SIG-M5 (cell line): ENCODE results near the gene NFX1.
"Not testable (repeated sequence)": the region's sequence is repeated elsewhere in the genome, so short reads cannot be mapped to it uniquely, and the experiment has no call there.

Source experiments
- DNase-seq: peaks from one replicate; lab custom pipeline; 2025; lab: John Stamatoyannopoulos, UW

The NFX1 gene

GRCh38 chr9:33310748-33311147 is 20.4 kb downstream of the NFX1 start:
- no peak for DNase-seq

DNA sequence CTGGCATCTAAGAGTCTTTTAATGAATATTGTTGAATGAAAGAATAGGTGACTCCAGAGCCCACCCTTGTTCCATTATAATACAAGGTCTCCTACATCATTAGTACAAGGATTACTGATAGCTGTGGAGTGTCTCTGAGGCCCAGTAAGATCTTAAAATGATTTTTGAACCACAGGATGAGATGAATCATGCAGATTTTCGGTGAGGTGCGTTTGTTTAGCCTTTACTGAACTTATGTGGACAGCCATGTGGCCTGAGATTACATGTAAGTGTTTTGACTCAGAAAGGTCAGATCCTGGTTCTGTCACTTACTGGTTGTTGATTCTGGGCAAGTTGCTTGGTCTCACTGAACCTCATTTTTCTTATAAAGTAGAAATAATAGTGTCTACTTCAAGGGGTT is 21.6 kb downstream of the NFX1 start:
- DNase-seq, result no peak

GRCh38 chr9:33315371-33315770 is 25.1 kb downstream of the NFX1 start:
- no peak for DNase-seq

GRCh38 chr9:33317136-33317535 is 26.8 kb downstream of the NFX1 start:
- DNase-seq, result not testable (repeated sequence)

- no peak for DNase-seq
Measured at GRCh38 chr9:33318225-33318624, 27.9 kb downstream of the NFX1 start.

GRCh38 chr9:33318781-33319180 is 28.5 kb downstream of the NFX1 start:
- DNase-seq, result no peak

GRCh38 chr9:33320230-33320567 is 29.9 kb downstream of the NFX1 start:
- DNase-seq, result no peak

- no peak for DNase-seq
Measured at GRCh38 chr9:33320568-33321261, 30.4 kb downstream of the NFX1 start.

DNA sequence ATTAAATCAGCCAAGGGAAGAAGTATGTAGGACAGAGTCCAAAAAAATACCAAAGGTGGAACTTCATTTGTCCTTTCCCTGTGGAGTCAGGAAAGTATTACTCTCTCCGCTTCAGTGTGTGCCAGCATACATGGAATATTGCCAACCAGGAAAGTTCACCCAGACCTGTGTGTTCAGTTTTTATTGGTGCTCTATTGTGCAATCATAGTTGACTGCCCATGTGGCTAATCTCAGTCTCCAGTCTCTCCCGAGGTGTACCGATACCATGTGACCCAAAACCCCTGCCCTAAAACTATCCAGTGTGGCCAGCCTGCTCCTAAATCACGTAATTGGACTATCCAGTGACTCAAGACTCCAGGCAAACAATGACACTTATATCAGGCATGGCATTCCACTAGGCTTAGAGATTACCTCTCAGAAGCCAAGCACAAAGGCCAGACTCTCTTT is 38.8 kb downstream of the NFX1 start:
- no peak for DNase-seq

DNA sequence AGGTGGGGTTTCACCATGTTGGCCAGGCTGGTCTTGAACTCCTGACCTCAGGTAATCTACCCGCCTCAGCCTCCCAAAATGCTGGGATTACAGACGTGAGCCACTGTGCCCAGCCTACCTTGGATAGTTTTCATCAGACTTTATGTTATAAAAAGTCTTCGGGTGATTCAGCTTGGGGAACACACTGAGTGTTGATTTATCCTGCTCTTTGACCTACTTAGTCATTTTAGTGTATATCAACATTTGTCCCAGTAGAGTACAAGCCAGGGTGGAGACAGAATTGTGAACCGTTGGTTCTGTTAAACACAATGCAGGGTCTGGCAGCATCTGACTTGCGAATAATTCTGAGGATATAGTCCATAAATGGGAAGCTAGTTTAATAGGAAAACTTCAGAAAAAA is 39.7 kb downstream of the NFX1 start:
- DNase-seq, result no peak

GRCh38 chr9:33331377-33331891 is 41.1 kb downstream of the NFX1 start:
- no peak for DNase-seq

- no peak for DNase-seq
Measured at GRCh38 chr9:33332011-33332410, 41.7 kb downstream of the NFX1 start.

DNA sequence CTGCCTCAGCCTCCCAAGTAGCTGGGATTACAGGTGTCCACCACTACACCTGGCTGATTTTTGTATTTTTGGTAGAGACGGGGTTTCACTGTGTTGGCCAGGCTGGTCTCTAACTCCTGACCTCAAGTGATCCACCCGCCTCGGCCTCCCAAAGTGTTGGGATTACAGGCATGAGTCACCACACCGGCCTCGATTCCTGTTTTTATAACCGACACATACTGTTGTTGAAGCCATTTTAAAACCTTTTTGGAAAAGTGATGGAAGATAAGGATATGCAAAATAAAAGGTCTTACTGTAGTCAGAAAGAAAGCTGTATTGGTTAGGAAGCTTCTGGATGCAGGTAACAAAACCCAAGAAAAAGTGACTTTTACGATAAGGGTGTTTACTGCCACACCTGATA is 42.6 kb downstream of the NFX1 start:
- not testable (repeated sequence) for DNase-seq

DNA sequence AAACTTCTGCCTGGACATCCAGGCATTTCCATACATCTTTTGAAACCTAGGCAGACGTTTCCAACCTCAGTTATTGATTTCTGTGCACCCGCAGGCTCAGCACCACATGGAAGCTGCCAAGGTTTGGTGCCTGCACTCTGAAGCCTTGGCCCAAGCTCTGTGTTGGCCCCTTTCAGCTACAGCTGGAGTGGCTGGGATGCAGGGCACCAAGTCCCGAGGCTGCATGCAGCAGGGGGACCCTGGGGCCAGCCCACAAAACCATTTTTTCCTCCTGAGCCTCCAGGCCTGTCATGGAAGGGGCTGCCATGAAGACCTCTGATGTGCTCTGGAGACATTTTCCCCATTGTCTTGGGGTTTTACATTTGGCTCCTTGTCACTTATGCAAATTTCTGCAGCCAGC is 49.9 kb downstream of the NFX1 start:
- no peak for DNase-seq

DNA sequence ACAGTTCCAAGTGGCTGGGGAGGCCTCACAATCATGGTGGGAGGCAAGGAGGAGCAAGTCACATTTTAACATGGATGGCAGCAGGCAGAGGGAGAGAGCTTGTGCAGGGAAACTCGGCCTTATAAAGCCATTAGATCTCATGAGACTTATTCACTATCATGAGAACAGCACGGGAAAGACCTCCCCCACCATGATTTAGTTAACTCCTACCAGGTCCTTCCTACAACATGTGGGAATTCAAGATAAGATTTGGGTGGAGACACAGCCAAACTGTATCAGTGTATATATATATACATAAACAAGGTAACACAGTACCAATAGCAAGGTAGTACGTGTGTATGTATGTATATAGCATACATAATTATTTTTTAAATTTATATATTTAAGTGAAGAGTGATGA is 50.9 kb downstream of the NFX1 start:
- no peak for DNase-seq

- DNase-seq, result no peak
Measured at GRCh38 chr9:33344145-33344544, 53.8 kb downstream of the NFX1 start.

DNA sequence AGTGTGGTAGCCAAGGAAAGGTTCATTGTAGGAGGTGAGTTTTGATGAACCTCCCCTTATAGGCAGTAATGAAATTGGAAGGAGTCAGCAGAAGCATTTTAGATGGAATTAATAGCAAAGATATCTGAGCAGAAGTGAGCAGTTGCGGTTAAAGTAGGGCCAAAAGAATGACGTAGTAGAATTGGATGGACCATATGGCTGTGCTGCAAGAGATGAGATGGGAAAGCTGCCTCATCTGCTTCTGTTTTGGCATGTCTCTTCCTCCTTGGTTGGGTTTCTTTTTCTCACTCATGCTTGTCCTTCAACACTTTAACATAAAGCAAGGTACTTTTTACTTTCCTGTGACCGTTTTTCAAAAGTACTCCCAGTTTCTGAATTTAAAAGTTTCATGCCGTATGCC is 56.2 kb downstream of the NFX1 start:
- DNase-seq, result no peak

GRCh38 chr9:33348998-33349397 is 58.7 kb downstream of the NFX1 start:
- DNase-seq, result no peak

DNA sequence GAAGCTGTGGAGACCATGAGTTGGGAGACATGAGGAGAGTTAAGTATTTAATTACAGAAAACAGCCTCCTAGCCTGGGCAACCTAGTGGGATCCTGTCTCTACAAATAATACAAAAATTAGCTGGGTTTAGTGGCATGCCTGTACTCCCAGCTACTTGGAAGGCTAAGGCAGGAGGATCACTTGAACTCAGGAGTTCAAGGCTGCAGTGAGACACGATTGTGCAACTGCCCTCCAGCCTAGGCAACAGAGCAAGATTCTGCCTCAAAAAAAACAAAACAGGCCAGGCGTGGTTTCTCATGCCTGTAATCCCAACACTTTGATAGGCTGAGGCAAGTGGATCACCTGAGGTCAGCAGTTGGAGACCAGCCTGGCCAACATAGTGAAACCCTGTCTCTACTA is 59.4 kb downstream of the NFX1 start:
- DNase-seq, result no peak

GRCh38 chr9:33350310-33350709 is 60.0 kb downstream of the NFX1 start:
- DNase-seq, result no peak

GRCh38 chr9:33351547-33351946 is 61.2 kb downstream of the NFX1 start:
- DNase-seq, result no peak

- DNase-seq, result no peak
Measured at GRCh38 chr9:33354651-33355211, 64.4 kb downstream of the NFX1 start.

DNA sequence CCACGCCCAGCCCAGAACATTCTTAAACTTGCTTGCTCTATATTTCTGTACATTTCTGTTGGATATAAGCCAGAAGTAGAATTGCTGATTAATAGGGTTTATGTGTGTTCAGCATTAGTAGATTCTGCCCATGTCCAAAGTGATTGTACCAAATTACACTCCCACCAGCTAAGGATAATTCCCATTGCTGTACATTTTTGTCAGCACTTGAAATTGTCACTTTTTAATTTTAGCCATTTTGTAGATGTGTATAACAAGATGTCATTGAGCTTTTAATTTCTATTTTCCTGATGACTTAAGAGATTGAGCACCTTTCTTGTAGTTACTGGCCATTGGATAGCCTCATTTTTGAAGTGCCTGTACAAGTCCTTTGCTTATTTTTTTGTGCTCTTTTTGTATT is 65.6 kb downstream of the NFX1 start:
- DNase-seq, result no peak

DNA sequence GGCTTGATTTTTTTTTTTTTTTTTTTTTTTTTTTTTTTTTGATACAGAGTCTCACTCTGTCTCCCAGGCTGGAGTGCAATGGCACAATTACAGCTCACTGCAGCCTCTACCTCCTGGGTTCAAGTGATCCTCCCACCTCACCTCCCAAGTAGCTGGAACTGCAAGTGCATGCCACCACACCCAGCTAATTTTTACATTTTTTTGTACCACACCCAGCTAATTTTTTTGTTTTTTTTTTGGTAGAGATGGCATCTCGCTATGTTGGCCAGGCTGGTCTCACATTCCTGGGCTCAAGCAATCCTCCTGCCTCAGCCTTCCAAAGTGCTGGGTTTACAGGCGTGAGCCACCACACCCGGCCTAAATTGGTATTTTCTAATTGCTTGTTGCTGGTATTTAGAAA is 68.3 kb downstream of the NFX1 start:
- DNase-seq, result not testable (repeated sequence)
